C4-2B (cell line): ENCODE measurements around the gene LRP4.

Experiments used
- H3K27ac ChIP-seq: fragments of 450-650 bp; 2 replicates; pipeline ENCODE4 v1.5.1; 2017
- ZFX ChIP-seq: fragments of 450-650 bp; IDR thresholded peaks from 2 replicates; pipeline ENCODE4 v1.6.1; 2017
- TF ChIP-seq, protein P1 (sequence below): fragments of 450-650 bp; conservative IDR thresholded peaks from 2 replicates; pipeline ENCODE4 v1.5.1; 2017; ENCODE audit warnings: mild to moderate bottlenecking

Gene LRP4

DNA sequence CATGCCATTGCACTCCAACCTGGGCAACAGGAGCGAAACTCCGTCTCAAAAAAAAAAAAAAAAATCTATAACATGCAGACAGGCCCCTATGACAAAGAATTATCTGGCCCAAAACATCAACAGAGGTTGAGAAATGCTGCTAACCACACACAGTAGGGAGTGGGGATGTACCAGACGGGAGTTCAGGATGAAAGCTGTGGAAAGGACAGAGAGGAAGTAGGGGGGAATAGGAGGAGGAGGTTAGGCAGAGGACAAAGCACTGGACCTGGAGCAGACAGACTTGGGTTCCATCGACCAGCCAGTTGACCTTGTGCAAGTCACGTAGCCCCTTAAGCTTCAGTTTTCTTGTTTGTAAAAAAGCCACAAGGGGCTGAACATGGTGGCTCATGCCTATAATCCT lies 12.5 kb downstream of the LRP4 start:
- no peak overlapping the region for H3K27ac ChIP-seq

DNA sequence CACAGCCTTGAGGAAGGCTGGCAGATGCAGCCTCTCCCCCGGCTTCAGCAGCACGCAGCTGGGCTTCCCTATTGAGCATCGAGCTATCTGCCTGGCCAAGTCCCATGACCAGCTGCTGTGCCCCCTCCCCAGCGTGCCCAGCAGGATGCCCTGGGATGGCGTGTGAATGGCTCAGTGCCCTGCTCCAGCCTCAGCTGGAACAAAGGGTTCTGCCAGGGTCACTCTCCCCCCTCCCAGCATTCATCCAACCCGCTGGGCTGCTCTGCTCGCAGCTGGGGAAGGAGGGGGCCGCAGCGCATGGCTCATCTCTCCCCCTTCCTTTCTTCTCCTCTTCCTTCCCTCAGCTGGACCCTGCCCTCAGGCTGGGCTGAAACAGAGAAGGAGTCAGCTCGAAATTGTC lies 14.5 kb downstream of the LRP4 start:
- TF ChIP-seq ZFX = no peak
- TF ChIP-seq, protein P1, sequence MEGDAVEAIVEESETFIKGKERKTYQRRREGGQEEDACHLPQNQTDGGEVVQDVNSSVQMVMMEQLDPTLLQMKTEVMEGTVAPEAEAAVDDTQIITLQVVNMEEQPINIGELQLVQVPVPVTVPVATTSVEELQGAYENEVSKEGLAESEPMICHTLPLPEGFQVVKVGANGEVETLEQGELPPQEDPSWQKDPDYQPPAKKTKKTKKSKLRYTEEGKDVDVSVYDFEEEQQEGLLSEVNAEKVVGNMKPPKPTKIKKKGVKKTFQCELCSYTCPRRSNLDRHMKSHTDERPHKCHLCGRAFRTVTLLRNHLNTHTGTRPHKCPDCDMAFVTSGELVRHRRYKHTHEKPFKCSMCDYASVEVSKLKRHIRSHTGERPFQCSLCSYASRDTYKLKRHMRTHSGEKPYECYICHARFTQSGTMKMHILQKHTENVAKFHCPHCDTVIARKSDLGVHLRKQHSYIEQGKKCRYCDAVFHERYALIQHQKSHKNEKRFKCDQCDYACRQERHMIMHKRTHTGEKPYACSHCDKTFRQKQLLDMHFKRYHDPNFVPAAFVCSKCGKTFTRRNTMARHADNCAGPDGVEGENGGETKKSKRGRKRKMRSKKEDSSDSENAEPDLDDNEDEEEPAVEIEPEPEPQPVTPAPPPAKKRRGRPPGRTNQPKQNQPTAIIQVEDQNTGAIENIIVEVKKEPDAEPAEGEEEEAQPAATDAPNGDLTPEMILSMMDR = no peak
- H3K27ac ChIP-seq = no peak overlapping the region

More for the DNA sequence above, 12.5 kb downstream of the LRP4 start:
- TF ChIP-seq, protein P1 = no peak
- no peak for TF ChIP-seq ZFX

DNA sequence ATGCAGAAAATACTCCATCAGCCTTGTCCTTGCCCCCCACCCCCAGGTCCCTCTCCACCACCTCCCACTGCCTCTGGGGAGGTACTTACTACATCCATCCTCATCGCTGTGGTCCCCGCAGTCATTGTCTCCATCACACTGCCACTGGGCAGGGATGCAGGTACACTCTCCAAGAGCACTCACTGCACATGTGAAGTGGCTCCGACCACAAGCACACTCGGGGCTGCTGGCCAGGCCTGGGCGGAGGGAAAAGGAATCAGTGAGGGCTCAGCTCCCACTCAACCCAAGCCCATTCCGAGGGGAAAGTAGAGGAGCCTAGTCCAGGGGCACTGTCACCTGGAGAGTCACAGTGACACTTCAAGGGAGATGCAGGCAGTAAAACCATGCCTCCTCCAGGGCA lies 15.7 kb downstream of the LRP4 start:
- TF ChIP-seq ZFX = no peak
- TF ChIP-seq, protein P1 = no peak

DNA sequence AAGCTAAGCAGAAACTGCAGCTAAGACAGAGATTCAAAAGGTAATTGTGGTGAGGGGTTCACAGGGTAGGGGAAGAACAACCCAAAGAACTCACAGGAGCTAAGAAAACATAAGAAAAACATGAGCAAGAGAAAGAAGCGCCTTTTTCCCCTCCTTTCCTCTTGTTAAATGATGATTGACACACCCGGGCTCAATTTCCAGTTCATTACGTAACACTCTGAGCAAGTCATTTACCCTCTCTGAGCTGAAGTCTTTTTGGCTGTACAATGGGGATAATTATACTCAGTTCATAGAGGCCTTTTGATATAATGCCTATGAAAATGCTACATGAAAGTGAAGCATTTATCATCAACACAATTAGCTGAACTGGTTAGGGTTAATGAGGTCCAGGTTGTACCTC lies 17.2 kb downstream of the LRP4 start:
- H3K27ac ChIP-seq = no peak overlapping the region
- TF ChIP-seq ZFX = no peak
- TF ChIP-seq, protein P1 = no peak

More for the DNA sequence above, 15.7 kb downstream of the LRP4 start:
- no peak overlapping the region for H3K27ac ChIP-seq

DNA sequence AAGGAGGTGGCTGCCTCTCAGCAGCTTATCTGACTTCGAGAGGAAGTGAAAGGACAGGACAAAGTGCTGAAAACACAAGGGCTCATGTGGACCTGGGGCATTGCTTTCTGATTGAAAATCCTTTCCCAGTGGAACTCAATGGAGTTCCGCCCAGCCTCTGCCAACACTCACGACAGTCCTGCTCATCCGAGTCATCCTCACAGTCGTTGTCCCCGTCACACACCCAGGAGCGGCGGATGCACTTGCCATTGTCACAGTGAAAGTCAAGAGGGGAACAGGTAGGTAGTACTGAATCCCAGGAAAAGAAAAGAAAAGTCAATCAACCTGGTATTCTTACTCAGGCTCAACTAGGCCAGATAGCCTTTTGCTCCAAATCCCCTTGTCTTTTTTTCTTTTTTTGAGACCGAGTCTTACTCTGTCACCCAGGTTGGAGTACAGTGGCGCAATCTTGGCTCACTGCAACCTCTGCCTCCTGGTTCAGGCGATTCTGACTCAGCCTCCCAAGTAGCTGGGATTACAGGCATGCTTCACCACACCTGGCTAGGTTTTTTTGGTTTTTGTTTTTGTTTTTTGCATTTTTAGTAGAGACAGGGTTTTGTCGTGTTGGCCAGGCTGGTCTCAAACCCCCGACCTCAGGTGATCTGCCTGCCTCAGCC lies 18.1 kb downstream of the LRP4 start:
- TF ChIP-seq ZFX = no peak
- TF ChIP-seq, protein P1 = no peak
- H3K27ac ChIP-seq = no peak overlapping the region

DNA sequence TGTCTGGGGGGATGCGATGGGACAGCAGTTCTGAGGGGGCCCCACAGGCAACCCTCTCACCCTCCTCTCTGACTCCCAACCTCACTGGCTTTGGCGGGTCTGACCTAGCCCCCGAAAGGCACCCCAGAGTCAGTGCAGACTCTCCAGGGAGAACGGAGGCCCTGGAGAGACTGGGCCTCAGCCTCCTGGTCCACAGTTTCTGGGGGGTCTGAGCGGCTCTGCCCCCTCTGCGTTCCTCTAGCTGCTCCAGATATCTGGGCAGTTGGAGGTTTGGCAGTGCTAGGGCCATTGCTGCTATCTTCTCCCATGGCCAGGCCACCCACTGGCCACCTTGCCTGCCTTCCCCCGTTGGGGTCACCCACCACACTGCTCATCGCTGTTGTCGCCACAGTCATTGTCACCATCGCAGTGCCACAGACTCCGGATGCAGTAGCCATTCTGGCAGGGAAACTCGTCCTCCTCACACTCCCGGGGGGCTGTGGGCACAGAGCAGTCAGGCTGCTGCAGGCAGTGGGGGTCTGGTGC lies 18.8 kb downstream of the LRP4 start:
- TF ChIP-seq, protein P1 = no peak
- no peak for TF ChIP-seq ZFX
- no peak overlapping the region for H3K27ac ChIP-seq

DNA sequence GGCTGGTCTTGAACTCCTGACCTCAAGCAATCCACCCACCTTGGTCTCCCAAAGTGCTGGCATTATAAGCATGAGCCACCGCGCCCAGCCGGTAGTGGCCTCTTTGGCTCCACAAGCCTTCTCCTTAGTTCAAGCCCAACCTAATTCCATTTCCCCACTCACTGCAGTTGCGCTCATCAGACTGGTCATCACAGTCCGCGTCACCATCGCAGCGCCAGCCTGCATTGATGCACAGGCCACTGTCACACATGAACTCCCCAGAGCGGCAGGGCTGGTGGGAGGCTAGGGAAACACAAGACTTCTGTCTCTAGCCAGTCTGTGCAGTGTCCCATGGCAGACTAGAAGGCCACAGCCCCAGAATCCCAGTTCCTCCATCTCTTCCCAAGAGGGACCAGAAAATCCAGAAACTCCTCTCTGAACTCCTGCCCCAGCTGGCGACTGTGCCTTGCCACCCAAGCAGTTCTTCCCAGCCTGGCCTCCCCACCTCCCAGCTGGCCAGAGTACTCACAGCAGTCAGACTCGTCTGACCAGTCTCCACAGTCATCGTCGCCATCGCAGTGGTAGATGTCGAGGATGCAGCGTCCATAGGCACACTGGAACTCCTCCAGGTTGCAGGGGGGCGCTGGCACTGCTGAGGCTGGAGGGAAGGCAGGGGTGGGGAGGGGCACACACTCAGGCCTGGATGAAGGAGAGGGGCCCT lies 19.8 kb downstream of the LRP4 start:
- no peak for TF ChIP-seq ZFX
- TF ChIP-seq, protein P1 = no peak
- no peak overlapping the region for H3K27ac ChIP-seq
